Heart left ventricle (tissue), 16 donors: Measurements from ENCODE around the gene FCN1. TPM values are rescaled to one million over a fixed set of nuclear protein-coding genes. Genes with fewer than 3 reads are reported as not detected.
"Not testable (repeated sequence)": the region's sequence is repeated elsewhere in the genome, so short reads cannot be mapped to it uniquely, and the experiment has no call there.

ENCODE experiments used
- ATAC-seq, 4 donors: fragments of 200-7000 bp; cut with Tn5 transposase; one replicate each; pipeline ENCODE4 v1.9.1; 2020 to 2022; ENCODE audit warnings: moderate library complexity in 4 of 4, mild to moderate bottlenecking in 3 of 4, moderate number of reproducible peaks in 1 of 4
- DNase-seq, 5 donors: peaks; one replicate each; pipeline ENCODE4 v3.0.0-alpha.2; 2020
- H3K27ac ChIP-seq, 12 donors: fragments of 200-600 bp; sonication (generic) in 4 of 12; one replicate each; pipeline versions ENCODE4 v1.5.0 to v1.8.0; 2016 to 2022; ENCODE audit warnings: mild to moderate bottlenecking in 2 of 12
- H3K27me3 ChIP-seq, 9 donors: fragments of 200-600 bp; sonication (generic) in 2 of 9; one replicate each; pipeline versions ENCODE4 v1.5.1 to v1.8.0; 2016 to 2022; ENCODE audit warnings: mild to moderate bottlenecking in 3 of 9
- H3K36me3 ChIP-seq, 9 donors: fragments of 200-600 bp; sonication (generic) in 2 of 9; one replicate each; pipeline versions ENCODE4 v1.5.0 to v1.8.0; 2018 to 2022; ENCODE audit warnings: mild to moderate bottlenecking in 2 of 9
- H3K4me1 ChIP-seq, 12 donors: fragments of 200-600 bp; sonication (generic) in 4 of 12; one replicate each; pipeline versions ENCODE4 v1.5.0 to v1.8.0; 2016 to 2022; ENCODE audit warnings: mild to moderate bottlenecking in 3 of 12
- H3K4me3 ChIP-seq, 12 donors: fragments of 200-600 bp; sonication (generic) in 4 of 12; one replicate each; pipeline versions ENCODE4 v1.5.0 to v1.8.0; 2017 to 2022; ENCODE audit warnings: mild to moderate bottlenecking in 9 of 12, moderate library complexity in 4 of 12
- H3K9me3 ChIP-seq, 12 donors: fragments of 200-600 bp; sonication (generic) in 4 of 12; one replicate each; pipeline versions ENCODE4 v1.5.0 to v1.8.0; 2016 to 2022; ENCODE audit warnings: mild to moderate bottlenecking in 1 of 12
- POLR2A ChIP-seq, 2 donors: fragments of 450-650 bp; IDR thresholded peaks; one replicate each; pipeline ENCODE4 v1.6.1; 2017; ENCODE audit warnings: antibody characterized with exemption in 2 of 2, mild to moderate bottlenecking in 2 of 2, moderate library complexity in 2 of 2
- WGBS, 4 donors: extraction: QIAGEN DNeasy Blood & Tissue Kit in 2 of 4; methylation state at CpG; one replicate each; pipeline versions ENCODE4 v1.1.5 to v1.1.7; 2013 to 2018; 5-methylcytosine and 5-hydroxymethylcytosine counted together
- intact Hi-C, 10 donors: fragments of 100-400 bp; cut with DNase I; formaldehyde crosslinking; loops; one replicate each; pipeline versions ENCODE4 v1.11.1 to v1.14.2; 2022
- polyA plus RNA-seq, 2 donors: library from polyadenylated mRNA; stranded (reverse); fragments of 200-250 nt; gene quantifications; one replicate each; pipeline ENCODE4 v1.2.3, GENCODE V29; 2013
- total RNA-seq, 9 donors: library from RNA; depleted of rRNA in 2 of 9; stranded (reverse); fragments of >200 nt in 2 of 9; fragmentation: NEBNext Ultra II Directional in 3 of 9; extraction: Animal tissue kit (Norgen Biotek cat#: 25700) in 3 of 9; gene quantifications; one replicate each; pipeline versions ENCODE4 v1.1.0 to v1.2.4, GENCODE V29; 2016 to 2023
- TF ChIP-seq, protein P1 (sequence below), 12 donors: fragments of 200-600 bp; sonication (generic) in 4 of 12; IDR thresholded peaks; one replicate each; pipeline versions ENCODE4 v1.5.0 to v1.8.0; 2018 to 2022; ENCODE audit warnings: antibody characterized with exemption in 12 of 12, mild to moderate bottlenecking in 5 of 12
- donor health status: ischemic (EF 13 %, LVEDD 7.1; RV severe dilation, severe dysfunction).
- donor health status: healthy with polysubstance abuse.
- donor health status: DM: no; HTN: yes; CAD: no.
- donor health status: DM: no; HTN: no; CAD: no.
- donor health status: ischemic (EF 25% LVEDD 6.9; RV normal size, moderate dysfunction).
- donor health status: ischemic (EF 25% LVEDD 5.7; RV mildly dilated, moderate dysfunction).
- donor health status: healthy.
- donor health status: DM: yes; HTN: yes; CAD: no.
- donor health status: ischemic (EF 35%, LVEDD 5.7; RV mildly dilated, moderate dysfunction).
- donor health status: nonischemic (EF 11% LVEDD 7.7; RV severe dilation, severe dysfunction).
- donor health status: DM: yes; HTN: yes; CAD: no.
- donor health status: PGD.
- donor health status: ischemic (EF 29% LVEDD 5.4; RV normal size, mild dysfunction).
- donor health status: nonischemic (EF 23%, LVEDD 6.1; RV moderate dilation, normal function).

FCN1 gene
- total and polyA plus RNA-seq, 11 donors, result 0.81 to 87.5 (median 1.6) TPM

DNA sequence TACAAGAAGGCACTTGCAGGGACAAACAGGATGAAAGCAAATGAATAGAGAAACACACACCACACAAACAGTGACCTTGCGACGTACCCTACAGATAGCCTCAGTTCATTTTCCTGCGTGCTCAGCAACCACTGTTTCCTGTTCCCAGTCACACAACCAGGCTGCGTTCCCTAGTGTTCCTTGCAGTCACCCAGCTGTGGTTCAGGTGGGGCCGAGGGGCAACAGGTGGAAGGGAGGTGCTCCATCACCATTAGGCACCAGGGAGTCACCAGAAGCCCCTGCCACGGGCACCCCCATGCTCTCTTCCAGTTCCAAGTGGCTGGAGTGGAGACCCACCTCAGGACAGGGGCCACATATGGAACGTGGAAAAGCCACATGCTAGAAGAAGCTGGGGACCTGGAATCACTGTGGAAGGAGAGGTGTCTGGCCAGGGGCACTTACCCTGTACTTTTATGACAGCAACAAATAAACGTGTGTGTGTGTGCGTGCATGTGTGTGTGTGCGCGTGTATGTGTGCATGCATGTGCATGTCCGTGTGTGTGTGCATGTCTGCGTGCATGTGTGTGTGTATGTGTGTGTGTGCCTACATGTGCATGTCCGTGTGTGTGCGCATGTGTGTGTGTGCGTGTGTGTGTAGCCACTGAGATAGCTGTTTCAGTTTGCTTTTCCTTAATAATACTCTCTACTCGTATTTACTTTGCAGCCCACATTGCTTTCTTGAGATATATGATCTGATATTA is 55.9 kb downstream of the FCN1 start:
- Histone ChIP-seq H3K4me1 (peaks cover 0 to 11% (median 5%) of the 10 kb centered on the region in 12 donors), H3K27me3 (no peaks in the 10 kb centered on the region), H3K9me3 (peaks cover 0 to 4% (median 0%) of the 10 kb centered on the region in 12 donors), H3K36me3 (no peaks in the 10 kb centered on the region), H3K4me3 (no peak overlapping the region), H3K27ac (no peak overlapping the region)
- TF ChIP-seq POLR2A (IDR thresholded peaks at IDR 0.05), result no peak
- TF ChIP-seq, protein P1, sequence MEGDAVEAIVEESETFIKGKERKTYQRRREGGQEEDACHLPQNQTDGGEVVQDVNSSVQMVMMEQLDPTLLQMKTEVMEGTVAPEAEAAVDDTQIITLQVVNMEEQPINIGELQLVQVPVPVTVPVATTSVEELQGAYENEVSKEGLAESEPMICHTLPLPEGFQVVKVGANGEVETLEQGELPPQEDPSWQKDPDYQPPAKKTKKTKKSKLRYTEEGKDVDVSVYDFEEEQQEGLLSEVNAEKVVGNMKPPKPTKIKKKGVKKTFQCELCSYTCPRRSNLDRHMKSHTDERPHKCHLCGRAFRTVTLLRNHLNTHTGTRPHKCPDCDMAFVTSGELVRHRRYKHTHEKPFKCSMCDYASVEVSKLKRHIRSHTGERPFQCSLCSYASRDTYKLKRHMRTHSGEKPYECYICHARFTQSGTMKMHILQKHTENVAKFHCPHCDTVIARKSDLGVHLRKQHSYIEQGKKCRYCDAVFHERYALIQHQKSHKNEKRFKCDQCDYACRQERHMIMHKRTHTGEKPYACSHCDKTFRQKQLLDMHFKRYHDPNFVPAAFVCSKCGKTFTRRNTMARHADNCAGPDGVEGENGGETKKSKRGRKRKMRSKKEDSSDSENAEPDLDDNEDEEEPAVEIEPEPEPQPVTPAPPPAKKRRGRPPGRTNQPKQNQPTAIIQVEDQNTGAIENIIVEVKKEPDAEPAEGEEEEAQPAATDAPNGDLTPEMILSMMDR (IDR thresholded peaks at IDR 0.05), result no peak
- 84 to 91% (median 88%) methylated on average over 16 to 17 of the region's 17 CpGs for WGBS, 4 donors
- intact Hi-C loops, result no loop called here
- ATAC-seq (no peak), DNase-seq (no peak)

DNA sequence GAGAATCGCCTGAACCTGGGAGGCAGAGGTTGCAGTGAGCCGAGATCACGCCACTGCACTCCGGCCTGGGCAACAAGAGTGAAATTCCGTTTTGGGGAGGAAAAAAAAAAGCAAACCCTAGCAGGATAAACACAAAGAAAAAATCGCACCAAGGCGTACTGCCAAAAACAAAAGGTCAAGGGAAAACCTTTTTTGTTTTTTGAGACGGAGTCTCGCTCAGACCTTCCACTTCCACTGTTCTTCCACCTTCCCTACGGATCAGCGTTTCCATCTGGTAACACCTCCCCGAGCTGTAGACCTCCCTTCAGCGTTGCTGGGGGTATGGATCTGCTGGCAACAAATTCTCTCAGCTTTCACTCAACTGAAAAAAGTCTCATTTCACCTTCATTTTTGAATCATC is 57.2 kb downstream of the FCN1 start:
- ATAC-seq (no peak), DNase-seq (no peak)
- TF ChIP-seq, protein P1 (IDR thresholded peaks at IDR 0.05), result no peak
- TF ChIP-seq POLR2A (IDR thresholded peaks at IDR 0.05), result no peak
- Histone ChIP-seq H3K9me3 (peaks cover 0 to 4% (median 0%) of the 10 kb centered on the region in 12 donors), H3K27me3 (no peaks in the 10 kb centered on the region), H3K4me3 (no peak overlapping the region), H3K36me3 (no peaks in the 10 kb centered on the region), H3K27ac (no peak overlapping the region), H3K4me1 (peaks cover 0 to 11% (median 5%) of the 10 kb centered on the region in 12 donors)
- WGBS, 4 donors, result 74 to 90% (median 80%) methylated on average over 13 of the region's 13 CpGs
- intact Hi-C loops, result no loop called here

DNA sequence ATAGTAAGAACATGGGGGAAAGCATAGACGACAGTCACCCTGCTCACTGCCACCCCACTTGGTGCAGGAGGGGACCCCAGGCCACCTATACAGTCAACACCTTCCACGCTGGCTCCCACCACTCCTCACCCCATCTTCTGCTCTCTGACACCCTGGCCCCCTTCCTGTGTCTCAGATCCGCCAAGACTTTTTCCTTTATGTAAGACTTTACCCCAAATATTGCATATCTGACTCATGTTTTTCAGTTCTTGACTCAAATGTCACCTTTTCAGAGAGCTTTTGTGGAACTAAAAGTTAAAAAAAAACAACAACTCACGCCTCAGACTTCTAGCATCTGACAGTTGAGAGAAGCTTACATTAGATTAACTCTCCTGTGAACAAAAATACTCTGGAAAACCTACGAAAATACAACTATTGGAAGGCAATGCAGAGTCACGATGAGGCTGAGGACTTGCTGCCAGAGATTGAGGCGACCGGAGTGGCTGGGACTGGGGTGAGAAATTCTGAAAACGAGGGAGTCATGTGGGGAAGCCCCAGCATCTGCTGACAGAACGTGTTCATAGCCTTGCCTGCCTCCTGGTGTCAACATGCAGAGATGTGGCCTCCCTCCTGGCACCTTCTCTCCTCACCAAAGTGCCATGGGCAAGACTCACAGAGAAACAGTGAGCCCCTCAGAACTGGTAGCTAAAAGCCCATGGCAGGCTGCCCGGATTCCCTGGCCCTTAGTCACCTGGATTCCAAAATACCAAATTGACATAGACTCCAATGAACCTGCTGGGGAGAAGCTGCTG is 59.5 kb downstream of the FCN1 start:
- Histone ChIP-seq H3K9me3 (peaks cover 0 to 4% (median 0%) of the 10 kb centered on the region in 12 donors), H3K27ac (no peak overlapping the region), H3K36me3 (no peaks in the 10 kb centered on the region), H3K4me1 (no peaks in the 10 kb centered on the region), H3K27me3 (no peaks in the 10 kb centered on the region), H3K4me3 (no peak overlapping the region)
- TF ChIP-seq POLR2A (IDR thresholded peaks at IDR 0.05), result no peak
- TF ChIP-seq, protein P1 (IDR thresholded peaks at IDR 0.05), result peak in 1 of 12 donors; percentile 11
- intact Hi-C loops, result no loop called here
- DNase-seq, result peak in 1 of 5 donors; percentile 2
- ATAC-seq, result no peak
- 74 to 78% (median 78%) methylated on average over 10 to 11 of the region's 11 CpGs for WGBS, 4 donors

DNA sequence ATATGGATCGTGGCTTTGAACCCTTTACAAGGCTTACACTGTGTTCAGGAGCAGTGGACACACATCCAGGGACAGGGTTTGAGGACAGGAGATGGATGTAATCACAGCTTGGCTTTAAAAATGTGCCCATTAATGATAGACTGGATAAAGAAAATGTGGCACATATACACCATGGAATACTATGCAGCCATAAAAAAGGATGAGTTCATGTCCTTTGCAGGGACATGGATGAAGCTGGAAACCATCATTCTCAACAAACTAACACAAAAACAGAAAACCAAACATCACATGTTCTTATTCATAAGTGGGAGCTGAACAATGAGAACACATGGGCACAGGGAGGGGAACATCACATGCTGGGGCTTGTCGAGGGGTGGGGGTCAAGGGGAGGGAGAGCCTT is 60.3 kb downstream of the FCN1 start:
- H3K27ac ChIP-seq, DNase-seq, H3K4me1 ChIP-seq, H3K36me3 ChIP-seq, H3K9me3 ChIP-seq, H3K27me3 ChIP-seq, ATAC-seq, intact Hi-C loops, H3K4me3 ChIP-seq: not testable (repeated sequence)
- WGBS, 4 donors, result 92 to 100% (median 95%) methylated on average over 2 of the region's 2 CpGs
